A549 (cell line): ENCODE measurements around the gene NOD2. TPM values are rescaled to one million over a fixed set of nuclear protein-coding genes. Genes with fewer than 3 reads are reported as not detected.

Experiments used
- ATAC-seq, 2 experiments: fragments of 200-7000 bp in 1 of 2; fragments of >200 bp in 1 of 2; cut with Nextera tagmentation in 1 of 2; cut with Tn5 transposase in 1 of 2; 3 replicates each; pipeline versions ENCODE4 v1.8.0 to v1.9.1; 2018 to 2020; ENCODE audit warnings: mild to moderate bottlenecking in 1 of 2, moderate library complexity in 1 of 2
- CTCF ChIA-PET: fragments of 300-600 bp; sonication (Branson Sonifier 250); formaldehyde crosslinking; extraction: SDS; loops from one replicate; lab custom pipeline; 2021; ENCODE audit warnings: antibody characterized with exemption, inconsistent platforms; lab: Yijun Ruan, JAX
- POLR2A ChIA-PET: fragments of 350-600 bp; formaldehyde crosslinking; extraction: SDS; loops from one replicate; lab custom pipeline; 2021; ENCODE audit warnings: antibody characterized with exemption, inconsistent platforms; lab: Yijun Ruan, JAX
- DNase-seq, 2 experiments: peaks; one replicate each; pipeline versions ENCODE4 v3.0.0 to v3.0.0-alpha.2; 2011 to 2016; ENCODE audit warnings: low read depth in 1 of 2, low spot score in 1 of 2
- FAIRE-seq: peaks from 2 replicates; lab custom pipeline; 2011; peaks lifted over from hg19 to GRCh38; lab: Jason Lieb, UNC
- H3K27ac ChIP-seq, 2 experiments: fragments of >200 bp; sonication (Bioruptor Twin); formaldehyde crosslinking; 3 replicates each; pipeline ENCODE4 v1.5.1; 2016 to 2017
- H3K4me1 ChIP-seq: fragments of >200 bp; sonication (Bioruptor Twin); formaldehyde crosslinking; 3 replicates; pipeline ENCODE4 v1.6.1; 2016
- H3K4me2 ChIP-seq: fragments of >200 bp; sonication (Bioruptor Twin); formaldehyde crosslinking; 3 replicates; pipeline ENCODE4 v1.6.1; 2016
- H3K4me3 ChIP-seq: fragments of >200 bp; sonication (Bioruptor Twin); formaldehyde crosslinking; 3 replicates; pipeline ENCODE4 v1.5.1; 2016
- H3K9me3 ChIP-seq: fragments of >200 bp; sonication (Bioruptor Twin); formaldehyde crosslinking; 3 replicates; pipeline ENCODE4 v1.6.1; 2016
- BCL3 ChIP-seq: fragments of >200 bp; sonication (Bioruptor Twin); formaldehyde crosslinking; IDR thresholded peaks from 3 replicates; pipeline ENCODE4 v1.6.1; 2016
- CEBPB ChIP-seq, 2 experiments: fragments of >200 bp in 1 of 2; sonication (Bioruptor Twin) in 1 of 2; formaldehyde crosslinking in 1 of 2; IDR thresholded peaks; 2 replicates each; pipeline ENCODE4 v1.6.1; 2012 to 2016
- CHD2 ChIP-seq: fragments of 150-350 bp; IDR thresholded peaks from 2 replicates; pipeline ENCODE4 v1.6.1; 2014; ENCODE audit warnings: low read length; ENCODE audit not compliant: partially characterized antibody
- EHF ChIP-seq: fragments of 250-450 bp; sonication (Bioruptor Pico); IDR thresholded peaks from 2 replicates; pipeline ENCODE4 v1.5.0; 2020; ENCODE audit warnings: mild to moderate bottlenecking
- FOSB ChIP-seq: fragments of 250-450 bp; sonication (Bioruptor Pico); IDR thresholded peaks from 2 replicates; pipeline ENCODE4 v1.5.0; 2020; ENCODE audit warnings: mild to moderate bottlenecking, moderate library complexity
- GATA3 ChIP-seq: IDR thresholded peaks from 2 replicates; pipeline ENCODE4 v1.6.1; 2012; ENCODE audit warnings: borderline replicate concordance
- HES2 ChIP-seq: fragments of >200 bp; sonication (Bioruptor Twin); formaldehyde crosslinking; IDR thresholded peaks from 2 replicates; pipeline ENCODE4 v1.6.1; 2016
- HOXB13 ChIP-seq: fragments of 250-450 bp; sonication (Bioruptor Pico); IDR thresholded peaks from 2 replicates; pipeline ENCODE4 v1.5.0; 2020; ENCODE audit warnings: low read depth, mild to moderate bottlenecking, moderate library complexity
- KDM5A ChIP-seq: fragments of 200-600 bp; sonication (generic); IDR thresholded peaks from 2 replicates; pipeline ENCODE4 v1.6.1; 2016; ENCODE audit warnings: antibody characterized with exemption, mild to moderate bottlenecking
- MAFK ChIP-seq: fragments of 450-650 bp; IDR thresholded peaks from 2 replicates; pipeline ENCODE4 v1.6.1; 2014; ENCODE audit not compliant: partially characterized antibody
- NFE2L2 ChIP-seq: fragments of 150-350 bp; conservative IDR thresholded peaks from 2 replicates; pipeline ENCODE4 v1.6.1; 2014; ENCODE audit warnings: low read length
- NPAS2 ChIP-seq: fragments of 250-450 bp; sonication (Bioruptor Pico); IDR thresholded peaks from 2 replicates; pipeline ENCODE4 v1.8.0; 2022; ENCODE audit warnings: mild to moderate bottlenecking, moderate library complexity, borderline replicate concordance
- NR3C1 ChIP-seq: fragments of >200 bp; sonication (Bioruptor Twin); formaldehyde crosslinking; IDR thresholded peaks from 3 replicates; pipeline ENCODE4 v1.6.1; 2017
- PBX3 ChIP-seq: IDR thresholded peaks from 2 replicates; pipeline ENCODE4 v1.6.1; 2012
- POLR2A ChIP-seq: IDR thresholded peaks from 2 replicates; pipeline ENCODE4 v1.6.1; 2012; ENCODE audit warnings: mild to moderate bottlenecking, low read length
- RAD21 ChIP-seq, 2 experiments: fragments of >200 bp in 1 of 2; sonication (Bioruptor Twin) in 1 of 2; formaldehyde crosslinking in 1 of 2; IDR thresholded peaks in 1 of 2; conservative IDR thresholded peaks in 1 of 2; 2 replicates in 1 of 2; 3 replicates in 1 of 2; pipeline ENCODE4 v1.6.1; 2012 to 2018; ENCODE audit warnings: inconsistent platforms in 1 of 2
- REST ChIP-seq: fragments of 200-600 bp; sonication (generic); IDR thresholded peaks from 2 replicates; pipeline ENCODE4 v1.6.1; 2016; ENCODE audit warnings: antibody characterized with exemption, mild to moderate bottlenecking, moderate library complexity
- RNF2 ChIP-seq: fragments of 200-600 bp; sonication (generic); IDR thresholded peaks from 2 replicates; pipeline ENCODE4 v1.6.1; 2016; ENCODE audit warnings: low read depth, mild to moderate bottlenecking, antibody characterized with exemption, moderate library complexity, borderline replicate concordance
- TFCP2L1 ChIP-seq: fragments of 250-450 bp; sonication (Bioruptor Pico); IDR thresholded peaks from 2 replicates; pipeline ENCODE4 v1.5.0; 2021; ENCODE audit warnings: mild to moderate bottlenecking
- TP53 ChIP-seq: fragments of 250-450 bp; sonication (Bioruptor Pico); IDR thresholded peaks from 2 replicates; pipeline ENCODE4 v1.5.0; 2021; ENCODE audit warnings: mild to moderate bottlenecking, moderate library complexity
- ZC3H11A ChIP-seq: fragments of 450-650 bp; IDR thresholded peaks from 2 replicates; pipeline ENCODE4 v1.6.1; 2014; ENCODE audit warnings: antibody characterized with exemption, mild to moderate bottlenecking
- ZFP36 ChIP-seq: fragments of 450-650 bp; IDR thresholded peaks from 2 replicates; pipeline ENCODE4 v1.6.1; 2014; ENCODE audit warnings: borderline replicate concordance; ENCODE audit not compliant: partially characterized antibody
- WGBS: methylation state at CpG from one replicate; pipeline ENCODE4 v1.1.6; 2017; ENCODE audit errors: missing lambda C conversion rate; 5-methylcytosine and 5-hydroxymethylcytosine counted together
- polyA plus RNA-seq, 4 experiments: library from polyadenylated mRNA; depleted of rRNA in 3 of 4; stranded (reverse); fragments of >200 nt; fragmentation: RNase III in 1 of 4; extraction: RNeasy Plus Mini Kit Qiagen cat#74134 plus additional on column Dnase treatment in 1 of 4; gene quantifications; 2 replicates in 3 of 4; 3 replicates in 1 of 4; pipeline ENCODE4 v1.2.3, GENCODE V29; 2011 to 2017

NOD2 gene
- polyA plus RNA-seq, 2 of the 4 experiments (the other 2 are of a cell fraction) = not detected

- WGBS = 90% methylated on average over 3 of the region's 3 CpGs
- CTCF ChIA-PET = no interaction called here
Observed at GRCh38 chr16:50762241-50762640, 68.8 kb downstream of the NOD2 start.

GRCh38 chr16:50763211-50763610 lies 69.8 kb downstream of the NOD2 start:
- H3K27ac ChIP-seq = no peak overlapping the region
- no peak for FAIRE-seq
- CTCF ChIA-PET = no interaction called here
- H3K4me1 ChIP-seq = peaks cover 4% of the 10 kb centered on the region; the same call in 1 of the 3 replicates
- no peak for DNase-seq
- H3K4me3 ChIP-seq = no peak overlapping the region
- POLR2A ChIA-PET = no interaction called here
- 85% methylated on average over 2 of the region's 2 CpGs for WGBS
- no peak overlapping the region for H3K4me2 ChIP-seq
- H3K9me3 ChIP-seq = 0 out of 3 replicates have a peak, but pooled peaks cover 2% of the 10 kb centered on the region
- no peak for TF ChIP-seq FOSB (CRISPR knock-in tag)
- peak; percentile 31; the same call in 1 of the 2 replicates for TF ChIP-seq NFE2L2
- TF ChIP-seq KDM5A = no peak
- TF ChIP-seq REST = no peak
- no peak for TF ChIP-seq EHF
- peak; percentile 81 for TF ChIP-seq MAFK
- ATAC-seq = no peak

More at GRCh38 chr16:50762241-50762640, 68.8 kb downstream of the NOD2 start:
- ATAC-seq (no peak), DNase-seq (no peak), FAIRE-seq (no peak)
- TF ChIP-seq HES2 (no peak), ZC3H11A (no peak), PBX3 (no peak), TP53 (CRISPR knock-in tag) (no peak), CHD2 (no peak), RNF2 (no peak), GATA3 (no peak), FOSB (CRISPR knock-in tag) (no peak), BCL3 (no peak), TFCP2L1 (CRISPR knock-in tag) (no peak), POLR2A (no peak), ZFP36 (no peak)
- Histone ChIP-seq H3K4me3 (no peak overlapping the region), H3K27ac (no peak overlapping the region), H3K9me3 (0 out of 3 replicates have a peak, but pooled peaks cover 2% of the 10 kb centered on the region), H3K4me2 (no peak overlapping the region), H3K4me1 (peaks cover 4% of the 10 kb centered on the region; the same call in 1 of the 3 replicates)
- POLR2A ChIA-PET = no interaction called here

- H3K4me1 ChIP-seq = peaks cover 4% of the 10 kb centered on the region; the same call in 1 of the 3 replicates
- CTCF ChIA-PET = interaction anchor here (0.6 kb wide), 1 partner anchor 601 kb away, joined by 3 read pairs; no protein-coding TSS in a partner anchor
- ATAC-seq = no peak
- no peak for DNase-seq
- H3K27ac ChIP-seq = no peak overlapping the region
- 56% methylated on average over 1 of the region's 1 CpG for whole genome bisulfite sequencing
- no peak for FAIRE-seq
- 0 out of 3 replicates have a peak, but pooled peaks cover 2% of the 10 kb centered on the region for H3K9me3 ChIP-seq
- TF ChIP-seq CEBPB (IDR thresholded peaks at IDR 0.05) = no peak
- no peak for TF ChIP-seq ZC3H11A
- no peak for TF ChIP-seq NPAS2 (CRISPR knock-in tag)
- no peak for TF ChIP-seq RAD21 (conservative IDR thresholded peaks at IDR 0.05 in 1 of 2, IDR thresholded peaks at IDR 0.05 in 1 of 2)
- no peak for TF ChIP-seq GATA3
- no peak for TF ChIP-seq TP53 (CRISPR knock-in tag)
- TF ChIP-seq HOXB13 (CRISPR knock-in tag) = no peak
- no peak for TF ChIP-seq NR3C1
- TF ChIP-seq FOSB (CRISPR knock-in tag) = no peak
- no peak for TF ChIP-seq HES2
- POLR2A ChIA-PET = no interaction called here
- H3K4me2 ChIP-seq = no peak overlapping the region
- no peak overlapping the region for H3K4me3 ChIP-seq
Observed at GRCh38 chr16:50765260-50765659, 71.9 kb downstream of the NOD2 start.
